ENCODE results near the gene CNTNAP2.

The CNTNAP2 gene

DNA sequence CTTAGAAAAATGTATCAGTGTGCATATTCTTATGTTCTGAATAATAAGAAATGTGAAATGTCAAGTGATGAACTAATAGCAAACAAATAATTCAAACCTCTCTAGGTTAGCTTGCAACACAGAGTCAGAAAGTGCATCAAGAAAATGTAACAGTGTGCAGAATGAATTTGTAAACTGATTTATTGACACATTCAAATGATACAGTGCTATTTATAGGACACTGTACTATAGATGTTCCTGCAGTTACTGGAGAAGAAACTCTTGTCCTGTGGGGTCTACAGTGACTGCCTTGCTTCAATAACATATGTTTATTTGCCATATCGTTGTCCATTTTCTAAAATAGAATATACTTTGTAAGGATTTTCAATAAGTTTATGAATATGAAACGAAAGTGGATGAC, 639.0 kb downstream of the CNTNAP2 start:
- no peaks in the 10 kb centered on the region for H3K27me3 Mint-ChIP-seq
- H3K27ac Mint-ChIP-seq = no peak overlapping the region
- CTCF ChIA-PET = no interaction called here
- H3K9me3 Mint-ChIP-seq = peaks cover 21% of the 10 kb centered on the region
- H3K4me1 Mint-ChIP-seq = no peaks in the 10 kb centered on the region
- no peak for DNase-seq
- no peak overlapping the region for H3K4me3 Mint-ChIP-seq
- no peaks in the 10 kb centered on the region for H3K36me3 Mint-ChIP-seq

DNA sequence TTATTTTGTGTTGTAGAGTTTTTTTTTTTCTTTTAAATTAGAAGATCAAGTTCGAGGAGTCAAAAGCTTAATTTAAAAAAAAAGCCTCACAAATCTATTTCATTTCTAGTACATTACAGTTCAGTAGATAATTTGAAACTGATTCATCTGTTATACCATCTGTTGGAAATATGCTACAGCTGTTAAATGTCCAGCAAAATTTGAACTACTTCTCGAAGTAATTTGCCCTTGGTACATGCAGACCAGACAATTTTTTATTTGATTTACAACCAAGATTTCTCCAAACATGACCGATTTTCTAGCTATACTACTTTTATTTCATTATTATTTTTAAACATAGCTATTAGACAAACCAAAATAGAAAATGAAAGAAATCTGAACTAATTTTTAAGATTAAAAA, 647.9 kb downstream of the CNTNAP2 start:
- H3K27ac Mint-ChIP-seq = no peak overlapping the region
- DNase-seq = no peak
- H3K4me1 Mint-ChIP-seq = no peaks in the 10 kb centered on the region
- peaks cover 13% of the 10 kb centered on the region for H3K9me3 Mint-ChIP-seq
- no peaks in the 10 kb centered on the region for H3K27me3 Mint-ChIP-seq
- H3K4me3 Mint-ChIP-seq = no peak overlapping the region
- no peaks in the 10 kb centered on the region for H3K36me3 Mint-ChIP-seq
- CTCF ChIA-PET = no interaction called here

DNA sequence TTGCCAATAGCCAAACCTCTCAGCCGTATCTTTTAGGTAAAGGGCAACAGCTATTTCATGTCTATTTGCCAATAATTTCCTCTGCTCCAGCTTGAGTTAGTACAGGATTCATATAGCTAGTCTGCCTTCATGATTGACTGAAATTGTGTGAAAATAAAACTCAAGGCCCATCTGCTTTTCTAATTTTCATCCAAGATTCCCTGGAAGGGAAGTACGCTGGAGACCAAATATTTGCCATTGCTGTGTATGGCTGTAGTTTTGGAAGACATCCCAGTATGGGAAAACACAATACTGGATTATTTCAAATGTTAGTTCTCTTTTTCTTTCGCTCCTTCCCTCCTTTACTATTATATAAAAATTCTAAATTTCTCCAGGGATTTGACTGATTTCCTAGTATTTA, 652.4 kb downstream of the CNTNAP2 start:
- H3K36me3 Mint-ChIP-seq = no peaks in the 10 kb centered on the region
- no peak for DNase-seq
- H3K27me3 Mint-ChIP-seq = no peaks in the 10 kb centered on the region
- no peaks in the 10 kb centered on the region for H3K4me1 Mint-ChIP-seq
- H3K4me3 Mint-ChIP-seq = no peak overlapping the region
- peaks cover 4% of the 10 kb centered on the region for H3K9me3 Mint-ChIP-seq
- no peak overlapping the region for H3K27ac Mint-ChIP-seq
- CTCF ChIA-PET = no interaction called here

DNA sequence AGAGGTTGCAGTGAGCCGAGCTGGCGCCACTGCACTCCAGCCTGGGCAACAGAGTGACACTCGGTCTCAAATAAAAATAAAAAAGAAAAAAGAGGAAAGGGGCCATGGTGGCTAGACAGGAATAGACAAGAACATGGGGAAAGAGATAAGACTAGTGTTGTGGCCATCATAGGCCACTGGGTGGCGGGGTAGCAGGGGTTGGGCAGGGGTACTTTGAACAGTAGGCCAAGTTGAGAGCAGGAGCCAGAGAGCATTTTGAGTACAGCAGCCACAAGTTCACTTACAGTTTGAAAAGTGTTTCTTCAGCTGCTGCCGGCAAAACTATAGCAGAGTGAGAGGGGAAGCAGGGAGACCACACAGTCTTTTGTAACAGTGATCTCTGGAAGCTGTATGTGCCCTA, 656.0 kb downstream of the CNTNAP2 start:
- Mint-ChIP-seq H3K27ac (no peak overlapping the region), H3K36me3 (no peaks in the 10 kb centered on the region)
- CTCF ChIA-PET = no interaction called here

DNA sequence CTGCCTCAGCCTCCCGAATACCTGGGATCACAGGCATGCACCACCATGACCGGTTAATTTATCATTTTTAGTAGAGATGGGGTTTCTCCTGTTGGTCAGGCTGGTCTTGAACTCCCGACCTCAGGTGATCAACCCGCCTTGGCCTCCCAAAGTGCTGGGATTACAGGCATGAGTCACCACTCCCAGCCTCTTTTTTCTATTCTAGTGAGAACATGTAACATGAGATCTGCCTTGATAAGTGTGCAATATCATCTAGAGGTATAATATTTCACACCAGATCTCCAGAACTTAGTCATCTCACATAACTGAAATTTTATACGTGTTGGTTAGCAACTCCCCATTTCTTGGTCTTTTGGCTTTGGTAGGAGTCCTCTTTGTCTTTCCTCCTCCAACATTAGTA, 656.9 kb downstream of the CNTNAP2 start:
- no peak overlapping the region for H3K4me3 Mint-ChIP-seq
- DNase-seq = no peak
- H3K27me3 Mint-ChIP-seq = no peaks in the 10 kb centered on the region
- H3K9me3 Mint-ChIP-seq = peaks cover 4% of the 10 kb centered on the region
- no peaks in the 10 kb centered on the region for H3K4me1 Mint-ChIP-seq
- CTCF ChIA-PET = interaction anchor here (0.6 kb wide), 1 partner anchor 507 kb away, joined by 3 read pairs; no protein-coding TSS in a partner anchor
- no peaks in the 10 kb centered on the region for H3K36me3 Mint-ChIP-seq
- H3K27ac Mint-ChIP-seq = no peak overlapping the region

More for the DNA sequence above, 656.0 kb downstream of the CNTNAP2 start:
- H3K9me3 Mint-ChIP-seq = peaks cover 4% of the 10 kb centered on the region
- DNase-seq = no peak
- no peaks in the 10 kb centered on the region for H3K4me1 Mint-ChIP-seq
- no peak overlapping the region for H3K4me3 Mint-ChIP-seq
- no peaks in the 10 kb centered on the region for H3K27me3 Mint-ChIP-seq

DNA sequence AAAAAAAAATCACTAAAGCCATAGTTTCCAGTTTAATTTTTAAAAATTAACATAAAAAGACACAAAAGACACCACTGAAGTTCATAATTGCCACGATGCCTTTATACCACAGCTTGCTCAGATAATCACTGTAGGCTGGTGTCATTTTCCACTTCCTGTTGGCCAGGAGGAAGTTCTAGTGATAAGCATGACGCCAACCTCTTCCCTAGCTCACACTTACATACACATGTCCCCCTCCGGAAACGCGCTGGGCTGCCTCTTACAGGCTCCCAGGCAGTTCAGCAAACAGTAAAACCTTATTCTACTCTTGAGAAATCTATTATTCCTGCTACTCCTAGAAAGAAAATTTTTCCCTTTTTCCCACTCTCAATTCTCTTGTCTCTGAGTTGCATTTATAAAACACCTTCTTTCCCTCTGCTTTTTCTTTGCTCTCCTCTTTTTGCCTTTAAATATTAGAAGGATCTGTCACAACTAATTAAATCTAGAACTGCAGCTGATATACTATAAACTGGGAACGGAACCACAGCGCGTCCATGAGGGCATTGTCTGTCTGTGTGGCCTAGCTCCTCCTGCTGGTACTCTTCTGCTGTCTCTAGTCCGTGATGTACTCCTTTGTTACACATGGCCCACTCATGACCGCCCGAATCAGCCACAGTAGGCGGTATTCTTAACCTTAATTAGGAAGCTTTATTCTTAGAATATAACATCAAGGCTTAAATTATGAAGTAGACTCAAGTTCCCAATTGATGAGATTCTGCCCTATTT, 664.9 kb downstream of the CNTNAP2 start:
- H3K4me1 Mint-ChIP-seq = no peaks in the 10 kb centered on the region
- CTCF ChIA-PET = no interaction called here
- no peaks in the 10 kb centered on the region for H3K27me3 Mint-ChIP-seq
- H3K9me3 Mint-ChIP-seq = peaks cover 8% of the 10 kb centered on the region
- no peak overlapping the region for H3K27ac Mint-ChIP-seq
- H3K4me3 Mint-ChIP-seq = no peak overlapping the region
- H3K36me3 Mint-ChIP-seq = no peaks in the 10 kb centered on the region
- DNase-seq = no peak

DNA sequence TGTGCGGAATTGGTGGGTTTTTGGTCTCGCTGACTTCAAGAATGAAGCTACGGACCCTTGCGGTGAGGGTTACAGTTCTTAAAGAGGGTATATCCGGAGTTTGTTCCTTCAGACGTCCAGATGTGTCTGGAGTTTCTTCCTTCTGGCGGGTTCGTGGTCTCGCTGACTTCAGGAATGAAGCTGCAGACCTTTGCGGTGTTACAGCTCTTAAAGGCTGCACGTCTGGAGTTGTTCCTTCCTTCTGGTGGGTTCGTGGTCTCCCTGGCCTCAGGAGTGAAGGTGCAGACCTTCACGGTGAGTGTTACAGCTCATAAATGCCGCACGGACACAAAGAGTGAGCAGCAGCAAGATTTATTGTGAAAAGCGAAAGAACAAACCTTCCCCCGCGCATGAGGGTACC, 670.7 kb downstream of the CNTNAP2 start:
- Mint-ChIP-seq H3K4me1 (no peaks in the 10 kb centered on the region), H3K9me3 (peaks cover 19% of the 10 kb centered on the region), H3K36me3 (no peaks in the 10 kb centered on the region), H3K27me3 (no peaks in the 10 kb centered on the region), H3K4me3 (no peak overlapping the region), H3K27ac (no peak overlapping the region)
- CTCF ChIA-PET = no interaction called here
- DNase-seq = no peak

DNA sequence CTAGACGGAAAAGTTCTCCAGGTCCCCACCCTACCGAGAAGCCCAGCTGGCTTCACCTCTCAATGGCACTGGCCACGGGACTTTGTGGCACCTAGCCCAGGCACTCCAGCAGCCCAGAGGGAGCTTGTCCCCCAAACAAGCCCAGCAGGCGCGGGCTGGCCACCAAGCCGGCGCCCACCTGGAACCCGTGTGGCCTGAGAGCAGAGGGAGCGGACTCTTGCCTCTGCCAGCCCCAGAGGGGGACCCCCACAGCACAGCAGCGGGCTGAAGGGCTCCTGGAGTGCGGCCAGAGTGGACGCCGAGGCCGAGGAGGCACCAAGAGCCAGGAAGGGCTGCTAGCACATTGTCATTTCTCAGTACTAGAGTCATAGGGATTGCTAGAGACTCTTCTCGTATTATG, 671.4 kb downstream of the CNTNAP2 start:
- DNase-seq = no peak
- Mint-ChIP-seq H3K4me1 (no peaks in the 10 kb centered on the region), H3K27me3 (no peaks in the 10 kb centered on the region), H3K4me3 (no peak overlapping the region), H3K36me3 (no peaks in the 10 kb centered on the region), H3K27ac (no peak overlapping the region), H3K9me3 (peaks cover 19% of the 10 kb centered on the region)
- CTCF ChIA-PET = no interaction called here

DNA sequence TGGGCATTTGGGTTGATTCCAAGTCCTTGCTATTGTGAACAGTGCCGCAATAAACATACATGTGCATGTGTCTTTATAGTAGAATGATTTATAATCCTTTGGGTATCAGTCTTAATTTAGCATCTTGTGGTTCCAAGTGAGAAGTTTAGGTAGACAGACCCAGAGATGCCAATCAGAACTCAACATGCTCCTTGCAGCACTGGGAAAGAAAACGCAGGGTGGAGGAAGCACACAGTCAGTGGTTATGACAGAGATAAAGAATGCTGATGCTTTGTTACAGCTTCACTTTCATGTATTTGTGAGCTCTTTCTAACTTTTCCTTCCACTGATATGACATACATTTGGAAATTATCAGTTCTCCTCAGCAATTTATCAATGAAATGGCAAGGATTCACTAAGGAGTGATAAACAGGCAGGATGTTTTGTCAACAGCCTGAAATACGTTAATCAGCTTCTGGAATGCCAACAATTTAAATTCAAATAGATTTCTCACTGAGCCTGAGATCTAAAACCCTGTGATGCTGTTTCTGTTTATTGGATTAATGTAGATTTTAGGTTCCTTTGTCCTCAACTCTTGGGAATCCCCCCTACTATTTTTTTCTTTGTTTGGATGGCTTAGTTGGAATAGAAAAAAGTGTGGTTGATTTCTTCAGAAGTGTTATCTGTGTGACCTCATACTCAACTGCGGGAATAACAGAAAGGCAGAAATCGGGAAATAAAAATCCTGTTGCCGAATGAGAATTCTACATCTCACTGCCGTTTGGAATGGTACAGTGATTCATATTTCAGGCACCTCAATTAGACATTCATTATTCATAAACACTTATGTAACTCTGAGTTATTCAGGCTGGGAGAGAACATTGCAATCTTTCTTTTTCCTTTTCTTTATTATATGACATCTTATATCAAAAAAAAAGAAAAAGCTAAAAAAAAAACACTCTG, 675.0 kb downstream of the CNTNAP2 start:
- H3K27ac Mint-ChIP-seq = no peak overlapping the region
- H3K4me1 Mint-ChIP-seq = no peaks in the 10 kb centered on the region
- no peak for DNase-seq
- peaks cover 24% of the 10 kb centered on the region for H3K9me3 Mint-ChIP-seq
- CTCF ChIA-PET = no interaction called here
- H3K27me3 Mint-ChIP-seq = no peaks in the 10 kb centered on the region
- no peaks in the 10 kb centered on the region for H3K36me3 Mint-ChIP-seq
- H3K4me3 Mint-ChIP-seq = no peak overlapping the region

DNA sequence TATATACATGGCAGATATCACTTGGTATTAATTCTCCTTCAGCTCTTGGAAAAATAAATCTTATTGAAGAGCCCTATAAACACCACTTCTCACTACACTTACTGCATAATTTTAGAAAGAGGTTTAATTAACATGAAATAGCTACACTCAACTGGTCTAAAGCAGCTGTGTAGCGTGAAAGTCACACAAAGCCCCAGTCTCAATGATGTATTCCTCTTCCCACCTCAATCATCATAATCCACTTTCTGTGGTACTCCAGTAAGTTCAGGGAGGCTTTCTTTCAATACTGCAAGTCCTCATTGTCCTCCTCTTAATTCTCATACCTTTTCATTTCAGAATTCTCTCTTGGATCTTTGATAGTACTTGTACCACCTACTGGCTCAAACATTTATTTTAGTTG, 688.0 kb downstream of the CNTNAP2 start:
- Mint-ChIP-seq H3K4me3 (no peak overlapping the region), H3K27ac (no peak overlapping the region), H3K4me1 (no peaks in the 10 kb centered on the region), H3K27me3 (no peaks in the 10 kb centered on the region), H3K36me3 (no peaks in the 10 kb centered on the region), H3K9me3 (peaks cover 8% of the 10 kb centered on the region)
- CTCF ChIA-PET = no interaction called here
- no peak for DNase-seq

DNA sequence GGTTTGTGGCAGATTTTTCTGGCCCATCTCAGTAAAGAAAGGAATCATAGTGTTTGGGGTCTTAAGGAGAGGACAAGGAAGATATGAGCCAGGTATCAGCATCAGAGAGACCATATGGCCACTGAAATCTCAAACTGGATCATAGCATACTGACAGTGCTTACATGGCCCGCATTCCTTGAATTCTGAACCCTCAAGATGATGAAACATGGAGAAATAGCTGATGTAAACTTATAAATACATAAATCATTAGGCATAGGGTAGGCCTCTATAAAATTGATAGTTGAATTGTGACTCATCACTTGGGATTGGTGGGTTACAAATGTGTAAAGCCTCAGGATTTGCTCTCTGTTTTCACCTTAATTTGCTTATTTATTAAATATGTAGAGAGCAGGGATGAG, 688.5 kb downstream of the CNTNAP2 start:
- Mint-ChIP-seq H3K4me3 (no peak overlapping the region), H3K4me1 (no peaks in the 10 kb centered on the region), H3K9me3 (peaks cover 9% of the 10 kb centered on the region), H3K27ac (no peak overlapping the region), H3K36me3 (no peaks in the 10 kb centered on the region), H3K27me3 (no peaks in the 10 kb centered on the region)
- no peak for DNase-seq
- CTCF ChIA-PET = no interaction called here

DNA sequence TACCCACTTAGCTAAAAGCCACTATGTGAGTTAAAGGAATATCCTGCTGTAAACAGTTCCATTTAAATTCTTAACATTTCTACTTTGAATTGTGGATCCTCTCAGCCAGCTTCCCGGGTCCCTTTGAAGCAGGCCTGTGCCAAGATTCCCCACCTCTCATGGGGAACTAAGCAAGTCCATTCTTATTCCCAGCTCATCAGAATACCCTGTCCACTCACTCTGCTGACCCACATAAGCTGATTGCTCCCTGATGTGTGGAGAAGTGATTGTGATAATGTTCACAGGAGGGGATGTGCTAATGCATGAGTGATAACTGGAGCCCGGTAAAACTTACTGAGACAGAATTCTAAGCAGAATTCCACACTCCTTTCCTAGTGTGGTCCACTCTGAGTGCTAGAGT, 709.7 kb downstream of the CNTNAP2 start:
- Mint-ChIP-seq H3K9me3 (peaks cover 7% of the 10 kb centered on the region), H3K4me3 (no peak overlapping the region), H3K27ac (no peak overlapping the region), H3K4me1 (no peaks in the 10 kb centered on the region), H3K36me3 (no peaks in the 10 kb centered on the region), H3K27me3 (no peaks in the 10 kb centered on the region)
- CTCF ChIA-PET = no interaction called here
- no peak for DNase-seq

DNA sequence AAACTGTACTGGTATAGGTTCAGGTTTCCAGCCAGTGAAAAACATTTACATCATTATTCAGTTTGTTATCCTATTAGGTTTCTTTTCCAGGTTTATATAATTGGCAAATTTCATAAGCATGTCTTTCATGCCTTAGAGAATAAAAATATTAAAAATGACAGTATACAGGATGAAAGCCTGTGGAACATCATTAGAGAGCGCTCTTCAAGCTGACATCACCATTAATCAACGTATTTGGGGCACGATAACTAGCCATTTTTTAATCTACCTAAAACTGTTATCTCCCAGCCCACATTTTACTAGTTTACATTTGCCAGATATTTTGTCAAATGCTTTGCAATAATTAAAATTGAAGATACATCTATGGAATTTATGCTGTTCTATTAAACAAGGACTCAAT, 714.1 kb downstream of the CNTNAP2 start:
- no peak overlapping the region for H3K27ac Mint-ChIP-seq
- CTCF ChIA-PET = no interaction called here
- no peak overlapping the region for H3K4me3 Mint-ChIP-seq

DNA sequence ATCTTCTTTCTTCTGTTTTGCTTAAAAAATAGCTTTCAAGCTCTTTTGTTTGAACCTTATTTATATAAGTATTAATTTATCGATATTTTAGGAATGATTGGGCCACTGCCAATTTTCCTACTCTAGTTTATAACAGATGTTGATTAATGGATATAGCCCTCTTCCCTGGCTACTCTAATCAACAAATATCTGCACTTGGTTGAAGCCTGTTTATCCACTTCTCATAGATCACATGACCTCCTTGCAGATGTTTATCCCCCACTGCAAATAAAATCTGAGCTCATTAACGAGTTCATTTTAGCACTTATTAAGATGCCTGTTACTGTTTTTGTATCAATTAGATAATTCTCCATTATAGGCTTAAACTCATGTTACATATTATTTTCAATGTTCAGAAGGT, 715.3 kb downstream of the CNTNAP2 start:
- H3K27me3 Mint-ChIP-seq = no peaks in the 10 kb centered on the region
- no peak overlapping the region for H3K27ac Mint-ChIP-seq
- H3K36me3 Mint-ChIP-seq = no peaks in the 10 kb centered on the region
- H3K4me1 Mint-ChIP-seq = no peaks in the 10 kb centered on the region
- CTCF ChIA-PET = no interaction called here
- no peak for DNase-seq
- H3K4me3 Mint-ChIP-seq = no peak overlapping the region
- peaks cover 8% of the 10 kb centered on the region for H3K9me3 Mint-ChIP-seq

More for the DNA sequence above, 714.1 kb downstream of the CNTNAP2 start:
- peaks cover 7% of the 10 kb centered on the region for H3K9me3 Mint-ChIP-seq
- H3K36me3 Mint-ChIP-seq = no peaks in the 10 kb centered on the region
- H3K4me1 Mint-ChIP-seq = no peaks in the 10 kb centered on the region
- no peak for DNase-seq
- H3K27me3 Mint-ChIP-seq = no peaks in the 10 kb centered on the region

DNA sequence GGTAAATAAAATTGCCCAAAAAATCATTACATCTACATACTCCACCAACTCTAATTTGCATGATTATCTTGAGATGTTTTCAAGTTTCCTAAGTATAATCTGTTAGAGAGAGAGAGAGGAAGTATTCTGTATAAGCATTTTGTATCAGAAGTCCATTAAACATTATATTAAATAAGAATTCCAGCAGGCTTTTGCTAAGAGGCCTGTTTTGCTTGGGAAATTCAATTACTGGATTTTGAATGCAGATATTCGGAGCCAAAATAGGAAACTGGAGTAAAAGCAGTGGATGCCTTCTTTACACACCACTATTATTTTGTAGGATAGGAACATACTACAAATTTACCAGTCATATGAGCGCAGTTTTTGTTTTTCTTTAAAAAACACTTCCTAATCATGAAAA, 727.8 kb downstream of the CNTNAP2 start:
- no peaks in the 10 kb centered on the region for H3K27me3 Mint-ChIP-seq
- H3K27ac Mint-ChIP-seq = no peak overlapping the region
- peaks cover 8% of the 10 kb centered on the region for H3K9me3 Mint-ChIP-seq
- CTCF ChIA-PET = no interaction called here
- no peak overlapping the region for H3K4me3 Mint-ChIP-seq
- no peaks in the 10 kb centered on the region for H3K4me1 Mint-ChIP-seq
- no peak for DNase-seq
- H3K36me3 Mint-ChIP-seq = no peaks in the 10 kb centered on the region
